GM12872 (cell line): ENCODE measurements around the gene CRYBG2.

ENCODE experiments used
- CTCF ChIP-seq: IDR thresholded peaks from 3 replicates; pipeline ENCODE4 v1.5.1; 2011; ENCODE audit warnings: low read depth, mild to moderate bottlenecking, low read length, moderate library complexity; ENCODE audit not compliant: insufficient read depth

Gene CRYBG2, protein sequence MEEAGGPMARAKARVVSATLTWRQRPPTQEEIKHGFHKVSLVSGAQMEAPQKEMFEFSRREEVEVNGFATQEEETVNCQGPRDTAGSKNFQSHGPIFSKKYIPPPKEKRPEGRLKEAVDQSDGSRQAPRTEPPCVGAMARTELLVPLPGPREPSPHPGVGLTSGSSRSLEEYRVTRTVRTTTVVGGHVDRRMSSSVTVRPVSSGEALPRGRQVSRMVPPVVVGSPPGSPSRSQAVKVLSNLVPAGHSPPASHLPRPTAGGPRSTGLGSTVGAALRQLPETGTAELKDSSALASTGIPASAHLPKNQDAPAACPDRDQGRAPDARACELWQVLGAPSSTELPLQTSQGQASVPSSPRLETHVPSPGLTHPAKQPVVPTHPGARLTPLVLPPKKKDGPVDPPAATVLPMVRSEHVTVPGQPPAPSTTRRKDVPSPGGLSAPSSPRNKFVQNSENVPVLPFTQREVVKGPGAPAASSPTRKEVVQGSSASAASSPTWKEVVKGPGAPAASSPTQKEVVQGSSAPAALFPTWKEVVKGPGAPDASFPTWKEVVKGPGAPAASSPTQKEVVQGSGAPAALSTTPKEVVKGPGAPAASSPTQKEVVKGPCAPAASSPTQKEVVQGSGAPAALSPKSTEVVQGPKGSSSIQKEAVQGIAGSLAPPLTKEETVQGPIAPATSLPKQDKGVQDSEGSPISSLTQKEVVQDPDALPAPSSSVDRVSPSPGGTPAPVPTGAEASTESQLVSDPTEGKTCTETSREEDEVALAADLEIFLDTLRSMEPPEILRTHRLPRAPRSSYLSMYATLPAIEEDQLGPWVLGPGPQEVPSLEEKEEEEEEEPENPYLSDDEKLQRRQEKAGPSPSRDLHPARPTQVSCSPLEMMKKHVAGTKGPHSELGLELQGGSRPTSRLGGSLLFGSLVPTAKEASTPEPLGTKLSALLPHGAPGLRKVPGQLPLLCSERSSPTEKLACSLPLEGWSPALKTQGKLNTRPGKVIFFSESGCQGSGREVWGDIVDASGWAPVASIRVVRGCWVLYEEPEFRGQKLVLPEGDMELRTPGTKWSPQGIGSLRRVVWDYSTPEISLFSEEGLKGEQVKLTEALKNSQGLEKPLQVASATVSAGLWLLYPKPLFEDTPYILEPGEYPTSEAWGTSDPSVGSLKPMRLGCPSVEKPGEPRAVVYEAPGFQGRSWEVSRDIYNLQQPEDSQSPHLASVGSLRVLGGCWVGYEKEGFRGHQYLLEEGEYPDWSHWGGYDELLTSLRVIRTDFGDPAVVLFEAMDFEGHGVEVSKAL (N-terminal part only)

GRCh38 chr1:26353976-26354820 is at the start of gene CRYBG2:
Gene CRYBG2, minus strand, starts transcription at chr1:26354130. Its CDS starts 7,473 bp downstream, at chr1:26346657.
- no peak for TF ChIP-seq CTCF

DNA sequence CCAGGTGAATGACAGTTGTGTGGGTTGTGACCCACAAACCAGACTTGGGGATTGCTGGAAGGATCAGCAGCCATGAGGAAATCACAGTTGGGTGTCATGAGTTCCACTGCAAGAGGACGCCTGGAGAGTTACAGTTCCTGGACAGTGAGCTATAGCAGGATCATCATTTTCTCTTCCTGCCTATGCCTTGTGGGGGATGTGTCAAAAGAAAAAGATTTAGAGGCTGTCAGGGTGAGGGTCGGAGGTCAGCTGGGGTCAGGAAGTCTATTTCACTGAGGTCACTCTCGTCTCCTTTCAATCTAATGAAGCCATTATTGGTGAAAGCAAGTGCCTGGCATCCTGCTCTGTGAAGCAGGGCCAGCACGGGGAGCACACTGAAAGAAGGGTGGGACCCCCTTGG is 49.7 kb upstream of the CRYBG2 start:
- TF ChIP-seq CTCF = no peak

GRCh38 chr1:26401891-26402290 is 48.0 kb upstream of the CRYBG2 start:
- TF ChIP-seq CTCF = no peak

- no peak for TF ChIP-seq CTCF
These were observed 45.1 kb upstream of the CRYBG2 start for GRCh38 chr1:26399034-26399433.

- TF ChIP-seq CTCF = no peak
These were observed 41.8 kb upstream of the CRYBG2 start for GRCh38 chr1:26395754-26396153.

DNA sequence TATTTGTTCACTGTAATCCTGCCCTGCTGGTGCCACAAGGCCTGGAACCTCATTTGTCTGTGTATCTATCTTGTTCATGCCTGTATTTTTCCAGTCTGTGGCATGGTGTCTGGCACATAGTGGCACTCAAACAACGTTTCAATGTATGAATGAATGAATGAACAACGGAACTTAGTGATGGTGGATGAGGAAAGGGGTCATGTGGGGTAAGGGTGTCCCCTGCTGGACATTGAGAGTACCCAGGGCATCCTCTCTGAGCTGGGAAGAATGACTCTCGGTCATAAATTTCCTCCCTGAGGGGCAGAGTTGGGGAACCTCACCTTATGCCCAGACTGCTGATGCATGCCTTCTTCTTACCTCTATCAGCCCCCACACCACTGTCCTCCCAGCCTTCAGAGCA is 37.5 kb upstream of the CRYBG2 start:
- TF ChIP-seq CTCF = peak; percentile 69
